Activated CD8-positive, alpha-beta memory T cell treated with anti-CD3 and anti-CD28 coated beads for 24 hours (primary cell): ENCODE data around the gene TENT5A.

Experiments used
- DNase-seq: peaks from one replicate; pipeline ENCODE4 v3.0.0-alpha.2; 2020

TENT5A gene

GRCh38 chr6:81770381-81770780, 17.9 kb upstream of the TENT5A start:
- DNase-seq, result no peak

DNA sequence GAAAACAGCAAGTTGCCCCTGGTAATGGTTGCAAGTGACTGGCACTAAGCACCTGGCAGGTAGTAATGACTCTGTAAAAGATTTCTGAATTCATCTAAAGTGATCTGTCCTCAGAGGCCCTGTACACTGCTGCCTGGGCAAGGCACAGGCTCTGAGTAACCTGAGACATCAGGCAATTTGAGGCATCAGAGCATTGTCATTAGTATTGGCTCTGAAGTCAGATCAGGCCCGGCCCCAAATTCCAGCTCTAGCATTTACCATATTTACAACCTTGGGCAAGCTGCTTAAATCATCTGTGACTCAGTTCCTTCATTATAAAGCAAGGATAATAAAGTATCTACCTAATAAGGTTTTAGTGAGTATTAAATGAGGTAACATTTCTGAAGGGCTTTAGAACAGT, 17.3 kb upstream of the TENT5A start:
- DNase-seq, result no peak

GRCh38 chr6:81768150-81768942, 15.9 kb upstream of the TENT5A start:
- DNase-seq, result no peak

DNA sequence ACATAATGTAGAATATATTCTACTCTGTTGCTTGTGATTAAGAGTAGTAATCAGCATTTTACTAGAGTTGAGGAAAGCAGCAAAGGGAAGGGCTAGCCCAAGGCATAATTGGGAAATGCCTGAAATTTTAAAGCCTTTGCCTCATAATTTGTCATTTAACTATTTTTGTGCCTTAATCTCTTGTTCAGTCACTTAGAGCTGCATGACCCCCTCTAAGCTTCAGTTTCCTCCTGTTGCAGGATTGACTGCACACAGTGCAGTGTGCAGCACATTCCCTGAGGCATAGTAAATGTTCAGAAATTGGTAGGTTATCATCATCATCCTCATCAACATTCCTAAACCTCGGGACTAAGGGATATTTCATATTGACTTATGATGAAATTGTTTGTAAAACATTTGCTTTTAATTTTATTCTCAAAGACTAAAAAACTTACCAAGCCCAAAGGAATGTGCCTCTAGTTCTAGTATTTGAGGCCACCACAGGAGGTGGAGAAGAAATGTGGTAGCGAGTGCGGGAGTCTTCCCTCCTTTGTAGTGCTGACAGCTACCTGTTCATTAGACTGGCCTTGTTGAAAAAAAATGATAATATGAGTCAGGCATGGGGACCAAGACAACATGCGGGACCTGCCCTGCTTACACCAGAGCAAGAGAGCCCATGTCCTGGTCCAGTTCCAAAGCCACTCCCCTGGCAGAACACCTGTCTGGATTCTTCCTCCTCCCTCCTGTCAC, 14.8 kb upstream of the TENT5A start:
- DNase-seq, result no peak

DNA sequence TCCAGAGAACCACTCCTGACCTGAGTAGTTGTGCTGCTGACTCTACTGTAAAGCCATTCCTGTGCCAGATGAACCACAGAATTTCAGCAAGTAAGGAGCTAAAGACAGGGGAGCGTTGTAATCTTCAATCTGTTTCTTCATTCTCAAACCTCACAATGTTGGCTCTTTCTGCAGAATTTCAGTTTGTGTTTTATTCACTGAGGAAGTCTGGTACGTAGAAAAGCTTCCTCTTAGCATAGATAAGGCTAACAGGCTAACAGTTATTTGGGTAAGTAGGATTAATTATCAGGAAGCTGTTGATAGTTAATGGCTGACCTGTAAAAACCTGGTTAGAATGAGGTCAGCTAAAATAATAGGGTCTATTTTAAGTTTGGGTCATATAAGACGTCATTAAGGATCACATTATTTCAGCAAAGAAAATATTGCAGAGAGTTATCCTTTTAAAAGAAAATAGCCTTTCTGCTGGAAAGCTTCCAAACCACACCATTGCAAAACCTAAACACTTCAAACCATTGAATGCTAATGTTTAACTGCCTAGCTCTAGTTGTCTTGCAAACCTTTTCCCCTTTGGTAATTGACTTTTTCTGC, 14.1 kb upstream of the TENT5A start:
- DNase-seq, result no peak

GRCh38 chr6:81764531-81764930, 12.1 kb upstream of the TENT5A start:
- no peak for DNase-seq

GRCh38 chr6:81763968-81764367, 11.5 kb upstream of the TENT5A start:
- DNase-seq, result no peak

GRCh38 chr6:81763051-81763450, 10.6 kb upstream of the TENT5A start:
- no peak for DNase-seq

DNA sequence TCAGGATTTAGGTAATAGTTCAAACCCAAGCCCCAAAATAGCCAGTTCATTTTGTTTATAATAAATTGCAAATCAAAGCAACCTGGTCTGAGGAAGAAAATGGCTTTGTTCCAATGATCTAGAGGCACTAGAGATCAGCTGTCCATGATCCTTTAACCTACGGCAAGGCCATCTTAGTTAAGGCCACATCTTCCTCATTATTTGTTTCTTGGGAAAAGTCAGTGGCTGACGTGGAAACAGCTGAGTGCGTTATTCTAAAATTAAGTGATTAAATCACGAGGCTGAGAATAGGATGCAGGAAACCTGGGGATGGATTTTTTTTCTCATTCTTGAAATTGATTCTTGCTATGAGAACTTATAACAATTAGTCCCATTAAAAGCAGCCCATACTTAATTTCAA, 10.1 kb upstream of the TENT5A start:
- DNase-seq, result no peak

DNA sequence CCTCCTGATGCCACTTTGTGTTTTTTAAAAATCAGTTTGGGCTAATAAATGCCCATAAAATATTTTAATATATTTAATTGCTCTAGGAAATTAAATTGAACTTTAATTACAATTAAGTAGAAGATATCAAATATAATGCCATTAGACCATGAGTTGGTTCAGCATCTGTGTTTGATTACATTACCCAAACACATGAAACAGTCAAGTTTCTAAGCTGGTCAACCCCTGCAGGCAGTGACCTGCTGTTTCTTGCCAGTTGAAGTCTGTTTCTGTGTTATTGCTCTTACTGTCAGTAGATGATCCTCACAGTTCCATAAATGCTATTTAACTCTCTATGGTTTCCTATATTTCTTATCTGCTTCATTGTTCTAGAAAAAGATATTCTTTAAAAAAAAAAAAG, 9.7 kb upstream of the TENT5A start:
- DNase-seq, result no peak

DNA sequence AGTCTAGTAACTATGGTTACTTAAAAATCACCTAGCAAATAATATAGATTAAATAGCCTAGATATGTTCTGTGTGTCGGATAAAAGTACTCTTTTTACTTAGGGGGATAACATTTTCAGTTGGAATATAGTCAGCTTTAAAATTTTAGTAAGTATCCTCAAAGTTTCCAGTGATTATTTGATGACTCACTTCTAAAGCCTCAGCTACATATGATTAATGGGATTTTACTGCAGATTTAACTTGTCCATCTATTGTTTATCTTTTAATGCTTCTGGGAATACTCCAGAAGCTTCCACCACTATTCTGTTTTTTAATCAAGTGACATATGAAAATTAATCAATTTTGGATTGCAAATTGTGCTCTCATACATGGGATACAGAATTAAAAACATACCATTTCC, 8.7 kb upstream of the TENT5A start:
- no peak for DNase-seq

- no peak for DNase-seq
These were observed 7.3 kb upstream of the TENT5A start for GRCh38 chr6:81759782-81760181.

GRCh38 chr6:81758221-81758620, 5.7 kb upstream of the TENT5A start:
- no peak for DNase-seq

DNA sequence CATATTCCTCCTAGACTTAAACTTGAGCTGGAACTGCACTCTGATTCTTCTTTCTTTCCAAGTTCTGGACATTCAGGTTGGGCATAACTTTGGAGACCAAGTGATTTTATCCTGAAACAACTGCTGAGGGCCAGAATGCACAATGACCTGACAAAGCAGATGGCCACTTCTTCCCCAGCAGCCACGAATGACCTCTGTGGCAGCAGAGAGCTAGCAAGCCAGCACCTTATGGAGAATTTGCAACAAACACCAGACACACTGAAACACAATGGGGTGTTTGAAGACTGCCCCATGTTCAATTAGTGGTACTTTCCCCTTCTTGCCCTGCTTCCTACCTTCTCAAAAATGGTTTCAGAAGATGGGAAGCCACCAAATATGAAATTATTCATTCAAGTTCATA, 4.2 kb upstream of the TENT5A start:
- DNase-seq, result no peak

- no peak for DNase-seq
These were observed 3.1 kb upstream of the TENT5A start for GRCh38 chr6:81755551-81755950.

- no peak for DNase-seq
These were observed 2.4 kb upstream of the TENT5A start for GRCh38 chr6:81754906-81755305.

GRCh38 chr6:81753711-81754577, 1.5 kb upstream of the TENT5A start:
- DNase-seq, result peak; percentile 95

DNA sequence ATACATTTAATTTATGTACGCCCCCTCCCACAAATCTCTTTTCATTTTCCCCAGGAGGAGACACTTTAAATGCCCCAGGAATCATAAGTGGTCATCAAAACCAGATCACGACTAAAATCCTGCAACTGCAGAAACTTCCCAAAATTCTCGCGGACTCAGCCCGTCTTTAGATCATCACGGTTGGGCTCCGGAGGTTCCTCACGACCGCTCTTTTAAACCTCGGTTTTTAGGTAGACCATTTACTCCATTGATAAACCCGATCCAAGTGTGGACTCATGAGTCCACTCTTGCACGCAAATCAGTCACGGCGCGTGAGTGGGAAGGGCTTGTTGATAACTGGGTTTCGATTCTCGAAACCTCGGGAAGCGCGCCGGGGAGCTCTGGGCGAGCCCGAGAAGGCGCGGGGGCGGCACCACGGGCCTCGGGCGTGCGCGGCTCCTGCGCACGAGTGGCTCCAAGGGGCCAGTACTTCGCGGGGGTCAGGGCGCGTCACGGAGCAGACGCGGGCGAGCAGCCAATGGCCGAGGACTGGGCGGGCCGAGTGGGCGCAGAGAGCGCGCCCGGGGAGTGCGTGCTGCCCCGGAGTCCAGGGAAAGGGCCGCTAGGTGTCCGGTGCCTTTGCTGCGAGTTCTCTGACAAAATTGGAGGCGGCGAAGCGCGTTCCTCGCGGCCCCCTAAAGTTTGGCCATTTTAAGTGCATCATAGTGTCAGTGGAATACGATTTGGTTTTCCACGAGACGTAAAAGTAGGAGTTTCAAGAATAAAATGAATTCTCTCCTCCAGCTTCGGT, 635 bp upstream of the TENT5A start:
- DNase-seq, result peak; percentile 79

- no peak for DNase-seq
These were observed 945 bp downstream of the TENT5A start for GRCh38 chr6:81751388-81752083.

DNA sequence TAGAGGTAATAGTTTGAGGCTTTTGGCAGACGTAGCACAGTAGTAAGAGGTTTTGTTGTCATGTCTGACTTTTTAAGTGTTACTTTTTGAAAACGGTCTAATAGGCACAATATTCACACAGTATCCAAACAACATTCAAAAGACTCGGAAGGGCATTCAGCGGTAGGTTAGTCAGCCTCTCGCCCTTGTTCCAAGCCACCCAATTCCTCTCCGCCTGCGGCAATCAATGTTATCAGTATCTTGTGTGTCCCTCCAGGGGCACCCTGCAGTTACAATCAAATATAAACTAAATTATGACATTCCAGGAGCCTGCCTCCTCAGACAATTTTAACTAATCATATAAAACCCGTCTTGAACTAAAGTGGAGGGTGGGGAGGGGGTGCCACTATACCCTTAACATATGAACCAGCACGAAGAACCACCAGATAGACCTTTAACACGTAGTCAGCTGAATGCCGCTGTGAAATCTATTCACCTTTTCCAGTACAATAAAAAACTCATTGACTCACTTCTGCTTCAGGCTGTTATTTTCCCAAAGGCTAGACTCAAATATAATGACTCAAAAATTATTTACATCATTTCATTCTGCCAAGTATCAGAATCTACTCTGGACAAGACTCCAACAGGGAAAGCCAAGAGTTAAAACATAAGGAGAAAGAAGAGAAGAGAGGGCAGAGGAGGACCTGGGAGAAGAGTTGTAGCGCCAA, 1.6 kb downstream of the TENT5A start:
- no peak for DNase-seq

DNA sequence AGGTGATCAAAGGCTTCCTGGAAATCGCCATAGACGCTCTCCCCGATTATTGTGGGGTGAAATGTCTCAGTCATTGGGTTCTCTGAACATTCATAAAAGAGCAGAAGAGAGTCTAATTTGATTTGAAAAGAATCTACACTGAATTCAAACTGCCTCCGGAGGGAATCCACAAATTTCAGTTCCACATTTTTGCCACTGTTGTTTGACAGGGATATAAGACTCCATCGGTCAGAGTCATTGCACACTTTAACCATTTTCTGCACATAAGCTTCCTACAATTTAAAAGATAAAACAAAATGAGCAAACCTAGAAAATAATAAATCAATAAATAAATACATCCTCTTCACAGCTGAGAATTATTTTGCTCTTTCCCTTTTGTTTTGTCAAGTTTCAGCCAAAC, 2.3 kb downstream of the TENT5A start:
- no peak for DNase-seq
